ENCODE results near the gene LEMD2.

- TF ChIP-seq CTCF (IDR thresholded peaks at IDR 0.05; ENCODE audit: low read depth, low read length, poor library complexity, severe bottlenecking) (no peak), EZH2phosphoT487 (IDR thresholded peaks at IDR 0.05; ENCODE audit: borderline replicate concordance, low read length) (no peak)
Measured at GRCh38 chr6:33770833-33771145, 18.1 kb downstream of the LEMD2 start.
